Ishikawa (cell line): Measurements from ENCODE around the gene CIAO2B.

Source experiments
- CREB1 ChIP-seq: IDR thresholded peaks from 2 replicates; pipeline ENCODE4 v1.6.1; 2012; ENCODE audit warnings: low read depth
- EP300 ChIP-seq: IDR thresholded peaks from 2 replicates; pipeline ENCODE4 v1.6.1; 2012; ENCODE audit warnings: borderline replicate concordance
- RAD21 ChIP-seq: IDR thresholded peaks from 2 replicates; pipeline ENCODE4 v1.6.1; 2012; ENCODE audit warnings: low read depth
- YY1 ChIP-seq: IDR thresholded peaks from 2 replicates; pipeline ENCODE4 v1.6.1; 2012; ENCODE audit warnings: low read depth
- TF ChIP-seq, protein P1 (sequence below): IDR thresholded peaks from 2 replicates; pipeline ENCODE4 v1.6.1; 2012

DNA sequence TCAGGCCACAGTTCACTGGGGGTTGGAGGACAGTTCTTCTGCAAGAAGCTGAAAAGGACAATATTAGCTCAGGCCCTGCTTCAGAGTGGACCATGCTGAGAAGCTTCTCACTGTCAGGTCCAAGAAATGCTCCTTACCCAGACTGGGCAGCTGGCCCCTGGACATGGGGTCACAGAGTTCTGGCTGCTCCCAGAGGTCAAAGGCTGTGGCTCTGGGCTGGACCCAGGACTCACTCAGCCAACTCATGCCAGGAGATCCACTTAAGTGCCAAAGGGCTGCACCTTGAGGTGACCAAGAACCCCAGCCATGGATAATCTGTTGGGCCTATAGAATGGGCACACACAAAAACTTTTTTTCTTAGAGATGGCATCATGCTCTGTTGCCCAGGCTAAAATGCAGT lies 5.2 kb upstream of the CIAO2B start:
- TF ChIP-seq CREB1 (no peak), EP300 (no peak), RAD21 (no peak), YY1 (no peak)
- TF ChIP-seq, protein P1, sequence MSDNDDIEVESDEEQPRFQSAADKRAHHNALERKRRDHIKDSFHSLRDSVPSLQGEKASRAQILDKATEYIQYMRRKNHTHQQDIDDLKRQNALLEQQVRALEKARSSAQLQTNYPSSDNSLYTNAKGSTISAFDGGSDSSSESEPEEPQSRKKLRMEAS: no peak
